WTC11 (cell line): Measurements from ENCODE around the gene CEP250. TPM values are rescaled to one million over a fixed set of nuclear protein-coding genes. Genes with fewer than 3 reads are reported as not detected.

Experiments
- ATAC-seq: fragments of 200-7000 bp; cut with Tn5 transposase; 2 replicates; pipeline ENCODE4 v1.10.0; 2021; ENCODE audit warnings: mild to moderate bottlenecking, moderate library complexity
- CTCF ChIA-PET: fragments of 300-600 bp; sonication (Branson Sonifier 250); formaldehyde crosslinking; loops from one replicate; lab custom pipeline; 2021; ENCODE audit warnings: antibody characterized with exemption; lab: Charles Lee
- POLR2A ChIA-PET: fragments of 350-600 bp; sonication (Branson Sonifier 250); formaldehyde crosslinking; loops from one replicate; lab custom pipeline; 2021; ENCODE audit warnings: antibody characterized with exemption; lab: Charles Lee
- DNase-seq: peaks from one replicate; pipeline ENCODE4 v3.0.0; 2021; ENCODE audit warnings: low spot score
- H3K27ac Mint-ChIP-seq: 2 replicates; pipeline ENCODE4 v1.8.0; 2021; ENCODE audit warnings: mixed read lengths
- H3K27me3 Mint-ChIP-seq: 2 replicates; pipeline ENCODE4 v1.8.0; 2021; ENCODE audit warnings: low read depth, mild to moderate bottlenecking, moderate library complexity, mixed read lengths
- H3K36me3 Mint-ChIP-seq: 2 replicates; pipeline ENCODE4 v1.8.0; 2021; ENCODE audit warnings: mixed read lengths
- H3K4me1 Mint-ChIP-seq: 2 replicates; pipeline ENCODE4 v1.8.0; 2022; ENCODE audit warnings: mixed read lengths
- H3K4me3 Mint-ChIP-seq: 2 replicates; pipeline ENCODE4 v1.8.0; 2021; ENCODE audit warnings: mild to moderate bottlenecking, moderate library complexity, mixed read lengths
- H3K9me3 Mint-ChIP-seq: 2 replicates; pipeline ENCODE4 v1.8.0; 2021; ENCODE audit warnings: mixed read lengths
- ATF3 ChIP-seq: sonication (generic); formaldehyde crosslinking; conservative IDR thresholded peaks from 2 replicates; pipeline ENCODE4 v1.8.1; 2022; ENCODE audit warnings: mild to moderate bottlenecking, missing genetic modification reagents
- CTCF ChIP-seq: fragments of 200-600 bp; IDR thresholded peaks from 2 replicates; pipeline ENCODE4 v1.8.0; 2022; ENCODE audit warnings: antibody characterized with exemption
- E2F5 ChIP-seq: sonication (generic); formaldehyde crosslinking; IDR thresholded peaks from 2 replicates; pipeline ENCODE4 v1.8.1; 2022; ENCODE audit warnings: mild to moderate bottlenecking, moderate library complexity, missing genetic modification reagents
- ELF4 ChIP-seq: sonication (generic); formaldehyde crosslinking; IDR thresholded peaks from 2 replicates; pipeline ENCODE4 v1.8.1; 2022; ENCODE audit warnings: low read depth, mild to moderate bottlenecking, moderate library complexity, missing genetic modification reagents
- ESRRA ChIP-seq: sonication (generic); formaldehyde crosslinking; IDR thresholded peaks from 2 replicates; pipeline ENCODE4 v1.8.1; 2022; ENCODE audit warnings: mild to moderate bottlenecking, missing genetic modification reagents, borderline replicate concordance
- GRHL2 ChIP-seq: fragments of 250-450 bp; sonication (Bioruptor Pico); IDR thresholded peaks from 2 replicates; pipeline ENCODE4 v1.8.0; 2022; ENCODE audit warnings: mild to moderate bottlenecking, moderate library complexity; ENCODE audit not compliant: insufficient replicate concordance, severe bottlenecking
- IRF1 ChIP-seq: sonication (generic); formaldehyde crosslinking; IDR thresholded peaks from 2 replicates; pipeline ENCODE4 v1.8.0; 2023; ENCODE audit warnings: missing genetic modification reagents
- IRF2 ChIP-seq: sonication (generic); formaldehyde crosslinking; IDR thresholded peaks from 2 replicates; pipeline ENCODE4 v1.8.0; 2022; ENCODE audit warnings: low read depth, missing genetic modification reagents, borderline replicate concordance
- NR2C2 ChIP-seq: sonication (generic); formaldehyde crosslinking; IDR thresholded peaks from 2 replicates; pipeline ENCODE4 v1.8.0; 2022; ENCODE audit warnings: mild to moderate bottlenecking, missing genetic modification reagents
- PRRX2 ChIP-seq: fragments of 250-450 bp; sonication (Bioruptor Pico); IDR thresholded peaks from 2 replicates; pipeline ENCODE4 v1.8.0; 2021; ENCODE audit warnings: mild to moderate bottlenecking
- SMAD4 ChIP-seq: sonication (generic); formaldehyde crosslinking; IDR thresholded peaks from 2 replicates; pipeline ENCODE4 v1.8.0; 2022; ENCODE audit warnings: mild to moderate bottlenecking, missing genetic modification reagents
- STAT6 ChIP-seq: sonication (generic); formaldehyde crosslinking; conservative IDR thresholded peaks from 2 replicates; pipeline ENCODE4 v1.8.1; 2023; ENCODE audit warnings: mild to moderate bottlenecking, low read depth, missing genetic modification reagents, moderate library complexity
- USF1 ChIP-seq: sonication (generic); formaldehyde crosslinking; IDR thresholded peaks from 2 replicates; pipeline ENCODE4 v1.8.0; 2022; ENCODE audit warnings: mild to moderate bottlenecking, missing genetic modification reagents
- ZNF396 ChIP-seq: fragments of 250-450 bp; sonication (Bioruptor Pico); IDR thresholded peaks from 2 replicates; pipeline ENCODE4 v1.8.0; 2021; ENCODE audit warnings: mild to moderate bottlenecking, moderate library complexity, borderline replicate concordance
- ZNF425 ChIP-seq: fragments of 250-450 bp; sonication (Bioruptor Pico); conservative IDR thresholded peaks from 2 replicates; pipeline ENCODE4 v1.9.0; 2021; ENCODE audit warnings: mild to moderate bottlenecking
- ZNF532 ChIP-seq: fragments of 250-450 bp; sonication (Bioruptor Pico); IDR thresholded peaks from 2 replicates; pipeline ENCODE4 v1.9.0; 2021; ENCODE audit warnings: mild to moderate bottlenecking, borderline replicate concordance
- total RNA-seq: library from RNA; stranded (reverse); gene quantifications from 3 replicates; pipeline ENCODE4 v1.2.3, GENCODE V29; 2021

The CEP250 gene
- total RNA-seq, 1 experiment from 2014 or later, result 63.1 TPM

- ChIA-PET CTCF (interaction anchor here (0.5 to 2.0 kb wide), 9 partner anchors 27 to 208 kb away, joined by 3 to 10 read pairs (median 4); partner anchors contain the start of gene ERGIC3), POLR2A (interaction anchor here (0.9 kb wide), 1 partner anchor 28 kb away, joined by 3 read pairs; no protein-coding TSS in a partner anchor)
- H3K36me3 Mint-ChIP-seq, result peaks cover 26% of the 10 kb centered on the region
- peak overlapping the region; percentile 18; the same call in 1 of the 2 replicates for H3K27ac Mint-ChIP-seq
- no peaks in the 10 kb centered on the region for H3K9me3 Mint-ChIP-seq
- TF ChIP-seq E2F5 (CRISPR knock-in tag) (no peak), CTCF (peak; percentile 26; the same call in 1 of the 2 replicates)
- no peaks in the 10 kb centered on the region for H3K27me3 Mint-ChIP-seq
- H3K4me1 Mint-ChIP-seq, result no peaks in the 10 kb centered on the region
- H3K4me3 Mint-ChIP-seq, result no peak overlapping the region
- ATAC-seq (peak; percentile 26; the same call in 1 of the 2 replicates), DNase-seq (peak; percentile 29)
Measured at GRCh38 chr20:35511814-35512420, 56.5 kb downstream of the CEP250 start.

GRCh38 chr20:35514371-35514932 is 59.1 kb downstream of the CEP250 start:
- no peak overlapping the region for H3K27ac Mint-ChIP-seq
- no peaks in the 10 kb centered on the region for H3K9me3 Mint-ChIP-seq
- H3K4me3 Mint-ChIP-seq, result no peak overlapping the region
- DNase-seq (no peak), ATAC-seq (no peak)
- no peaks in the 10 kb centered on the region for H3K27me3 Mint-ChIP-seq
- peaks cover 15% of the 10 kb centered on the region for H3K36me3 Mint-ChIP-seq
- H3K4me1 Mint-ChIP-seq, result no peaks in the 10 kb centered on the region
- ChIA-PET POLR2A (no interaction called here), CTCF (no interaction called here)
- TF ChIP-seq IRF1 (CRISPR knock-in tag) (no peak), IRF2 (CRISPR knock-in tag) (no peak), ZNF396 (CRISPR knock-in tag) (no peak), ZNF532 (CRISPR knock-in tag) (no peak), ATF3 (CRISPR knock-in tag) (no peak), SMAD4 (CRISPR knock-in tag) (no peak), USF1 (CRISPR knock-in tag) (no peak), NR2C2 (no peak), STAT6 (CRISPR knock-in tag) (no peak), PRRX2 (no peak), ZNF425 (CRISPR knock-in tag) (no peak), GRHL2 (CRISPR knock-in tag) (no peak), ELF4 (CRISPR knock-in tag) (no peak), ESRRA (CRISPR knock-in tag) (no peak)
